AG10803 (cell line): ENCODE measurements around the gene DLGAP1.

Source experiments
- DNase-seq: peaks from one replicate; pipeline ENCODE4 v3.0.0; 2010; ENCODE audit warnings: low read depth
- H3K4me3 ChIP-seq: 2 replicates; pipeline ENCODE4 v1.5.1; 2011; ENCODE audit warnings: mild to moderate bottlenecking, low read length, control low read depth
- TF ChIP-seq, protein P1 (sequence below): conservative IDR thresholded peaks from 2 replicates; pipeline ENCODE4 v1.5.1; 2011; ENCODE audit warnings: mild to moderate bottlenecking, low read length, control low read depth, inconsistent platforms

The DLGAP1 gene

DNA sequence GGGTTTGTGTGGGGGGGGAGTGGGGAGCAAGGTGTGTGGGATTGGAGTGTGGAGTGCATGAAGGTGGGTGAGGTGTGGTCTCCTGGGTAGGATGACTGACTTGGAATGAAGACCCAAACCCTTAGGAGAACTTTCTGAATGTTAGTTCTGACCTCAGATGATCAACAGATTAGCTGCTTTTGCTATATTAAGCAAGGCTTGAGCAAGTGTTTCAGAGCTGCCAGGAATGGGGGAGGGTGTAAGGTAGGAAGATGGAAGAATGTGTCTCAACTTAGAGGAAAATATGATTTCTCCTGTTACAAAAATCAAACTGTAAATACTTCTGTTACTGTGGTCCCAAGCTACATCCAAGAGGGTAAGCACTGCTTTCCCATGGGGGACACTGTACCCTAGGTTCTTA, 731.6 kb downstream of the DLGAP1 start:
- TF ChIP-seq, protein P1, sequence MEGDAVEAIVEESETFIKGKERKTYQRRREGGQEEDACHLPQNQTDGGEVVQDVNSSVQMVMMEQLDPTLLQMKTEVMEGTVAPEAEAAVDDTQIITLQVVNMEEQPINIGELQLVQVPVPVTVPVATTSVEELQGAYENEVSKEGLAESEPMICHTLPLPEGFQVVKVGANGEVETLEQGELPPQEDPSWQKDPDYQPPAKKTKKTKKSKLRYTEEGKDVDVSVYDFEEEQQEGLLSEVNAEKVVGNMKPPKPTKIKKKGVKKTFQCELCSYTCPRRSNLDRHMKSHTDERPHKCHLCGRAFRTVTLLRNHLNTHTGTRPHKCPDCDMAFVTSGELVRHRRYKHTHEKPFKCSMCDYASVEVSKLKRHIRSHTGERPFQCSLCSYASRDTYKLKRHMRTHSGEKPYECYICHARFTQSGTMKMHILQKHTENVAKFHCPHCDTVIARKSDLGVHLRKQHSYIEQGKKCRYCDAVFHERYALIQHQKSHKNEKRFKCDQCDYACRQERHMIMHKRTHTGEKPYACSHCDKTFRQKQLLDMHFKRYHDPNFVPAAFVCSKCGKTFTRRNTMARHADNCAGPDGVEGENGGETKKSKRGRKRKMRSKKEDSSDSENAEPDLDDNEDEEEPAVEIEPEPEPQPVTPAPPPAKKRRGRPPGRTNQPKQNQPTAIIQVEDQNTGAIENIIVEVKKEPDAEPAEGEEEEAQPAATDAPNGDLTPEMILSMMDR, result no peak
- no peak overlapping the region for H3K4me3 ChIP-seq
- no peak for DNase-seq

DNA sequence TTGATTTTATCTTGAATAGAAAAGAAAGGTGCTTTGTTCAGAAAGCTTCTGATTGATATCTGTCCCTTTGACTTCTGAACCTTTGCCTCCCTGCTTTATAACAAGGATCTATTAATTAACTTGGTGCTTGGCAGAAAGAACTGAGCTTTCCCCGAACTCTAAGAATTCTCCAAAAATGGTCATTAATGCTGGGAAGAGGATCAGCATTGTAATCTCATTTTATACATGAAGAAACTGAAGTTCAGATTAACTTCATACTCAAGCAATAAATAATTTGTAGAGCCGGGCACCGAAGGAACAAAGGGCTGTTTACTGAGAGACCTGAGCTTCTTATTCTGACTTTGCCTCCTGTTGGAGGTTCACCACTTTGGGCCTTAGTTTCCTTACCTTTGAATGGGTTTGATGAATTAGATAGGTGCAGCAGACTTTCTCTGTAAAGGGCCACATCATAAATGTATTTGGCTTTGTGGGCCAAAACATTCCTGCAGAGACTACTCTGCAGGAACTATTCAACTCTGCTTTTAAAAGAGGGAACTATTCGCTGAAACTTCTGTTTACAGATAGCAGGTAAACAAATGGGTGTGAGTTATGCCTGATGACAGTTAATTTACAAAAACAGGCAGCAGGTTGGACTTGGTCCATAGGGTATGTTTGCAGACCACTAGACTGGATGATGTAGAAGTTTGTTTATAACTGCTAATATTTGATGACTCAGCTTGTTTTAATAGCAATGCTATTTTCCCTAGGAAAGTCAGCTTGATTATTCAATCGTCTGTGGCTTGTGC, 732.3 kb downstream of the DLGAP1 start:
- DNase-seq, result no peak
- TF ChIP-seq, protein P1, result no peak
- H3K4me3 ChIP-seq, result no peak overlapping the region

DNA sequence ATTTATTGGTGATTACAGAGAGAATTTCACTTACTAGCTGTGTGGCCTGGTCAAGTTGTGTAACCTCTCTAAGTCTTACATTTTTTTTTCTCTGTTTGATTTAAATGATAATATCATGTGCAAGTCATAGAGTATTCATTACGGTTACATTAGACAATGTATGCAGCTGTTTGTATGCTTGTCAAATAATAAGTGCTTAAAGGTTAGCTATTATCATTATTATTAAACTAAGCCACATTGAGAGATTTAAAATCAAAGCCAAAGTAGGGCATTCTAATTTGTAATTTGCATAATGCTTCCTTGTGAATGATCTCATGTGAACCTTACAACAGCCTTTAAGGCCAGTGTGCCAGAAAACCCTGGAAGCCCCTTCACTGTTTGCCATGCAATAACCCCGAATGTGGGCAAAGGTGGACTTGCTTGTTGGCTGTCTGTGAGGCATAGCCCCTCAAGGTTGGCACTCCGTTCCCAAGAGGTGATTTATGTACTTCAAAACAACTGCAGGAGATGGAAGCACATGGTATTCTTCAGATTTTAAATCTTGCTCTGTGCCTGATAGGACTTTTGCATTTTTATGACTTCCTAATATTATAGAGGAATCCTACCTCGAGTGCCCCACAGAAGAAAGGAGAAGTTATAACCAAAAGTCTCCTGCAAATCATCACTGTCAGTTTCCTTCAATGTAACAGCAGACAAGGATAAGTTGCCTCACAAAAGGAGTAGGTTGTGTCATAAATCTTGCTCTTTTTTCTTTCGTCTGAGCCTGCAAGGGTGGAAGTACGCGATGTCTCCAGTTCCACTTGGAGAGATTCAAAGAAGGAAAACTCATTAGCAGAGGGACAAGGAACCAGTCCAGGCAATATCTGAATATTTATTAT, 733.1 kb downstream of the DLGAP1 start:
- DNase-seq, result no peak
- TF ChIP-seq, protein P1, result no peak
- H3K4me3 ChIP-seq, result no peak overlapping the region

DNA sequence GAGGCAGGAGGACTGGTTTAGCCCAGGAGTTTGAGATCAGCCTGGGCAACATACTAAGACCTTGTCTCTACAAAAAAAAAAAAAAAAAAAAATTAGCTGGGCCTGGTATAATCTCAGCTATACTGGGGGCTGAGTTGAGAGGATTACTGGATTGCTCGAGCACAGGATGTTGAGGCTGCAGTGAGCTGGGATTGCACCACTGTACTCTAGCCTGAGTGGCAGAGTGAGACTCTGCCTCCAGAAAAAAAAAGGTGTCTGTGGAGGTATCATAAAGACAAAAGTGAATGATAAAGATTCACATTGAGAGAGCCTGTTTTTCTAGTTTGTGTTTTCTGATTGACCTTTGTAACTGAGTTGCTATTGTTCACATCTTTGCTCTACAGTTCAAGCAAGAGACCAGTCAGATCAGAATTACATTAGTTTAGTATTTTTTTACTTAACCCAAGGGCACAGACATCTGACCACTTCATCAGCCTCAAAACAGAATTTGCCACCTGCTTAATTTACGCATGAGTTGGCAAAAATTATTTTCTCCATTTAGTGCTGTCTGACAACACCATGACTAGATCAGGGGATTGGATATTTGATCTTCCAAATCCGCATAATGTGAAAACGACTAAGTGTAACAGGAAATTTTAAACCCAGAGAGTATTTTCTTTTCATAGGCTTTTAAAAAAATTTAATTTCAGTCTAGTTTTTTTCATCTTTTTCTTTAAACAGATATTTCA, 734.1 kb downstream of the DLGAP1 start:
- DNase-seq, result no peak
- TF ChIP-seq, protein P1, result no peak
- no peak overlapping the region for H3K4me3 ChIP-seq

DNA sequence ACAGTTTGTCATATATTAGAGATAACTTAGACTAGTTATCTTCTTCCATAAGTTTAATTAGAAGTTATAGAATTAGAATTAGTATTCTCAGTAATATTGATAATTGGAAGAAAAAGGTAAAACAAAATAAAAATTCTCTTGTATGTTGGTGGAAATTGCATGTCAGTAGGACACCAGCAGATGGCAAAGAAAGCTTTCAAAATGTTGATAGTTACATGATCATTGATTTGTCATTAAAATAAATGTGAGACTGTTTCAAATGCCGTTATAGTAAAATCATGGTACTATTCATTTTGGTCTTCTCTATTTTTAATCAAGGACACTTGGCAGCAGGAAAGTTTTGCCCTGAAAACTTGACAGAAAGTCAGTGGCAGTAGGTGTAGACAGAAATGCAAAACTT, 734.9 kb downstream of the DLGAP1 start:
- TF ChIP-seq, protein P1, result no peak
- H3K4me3 ChIP-seq, result no peak overlapping the region
- DNase-seq, result no peak

DNA sequence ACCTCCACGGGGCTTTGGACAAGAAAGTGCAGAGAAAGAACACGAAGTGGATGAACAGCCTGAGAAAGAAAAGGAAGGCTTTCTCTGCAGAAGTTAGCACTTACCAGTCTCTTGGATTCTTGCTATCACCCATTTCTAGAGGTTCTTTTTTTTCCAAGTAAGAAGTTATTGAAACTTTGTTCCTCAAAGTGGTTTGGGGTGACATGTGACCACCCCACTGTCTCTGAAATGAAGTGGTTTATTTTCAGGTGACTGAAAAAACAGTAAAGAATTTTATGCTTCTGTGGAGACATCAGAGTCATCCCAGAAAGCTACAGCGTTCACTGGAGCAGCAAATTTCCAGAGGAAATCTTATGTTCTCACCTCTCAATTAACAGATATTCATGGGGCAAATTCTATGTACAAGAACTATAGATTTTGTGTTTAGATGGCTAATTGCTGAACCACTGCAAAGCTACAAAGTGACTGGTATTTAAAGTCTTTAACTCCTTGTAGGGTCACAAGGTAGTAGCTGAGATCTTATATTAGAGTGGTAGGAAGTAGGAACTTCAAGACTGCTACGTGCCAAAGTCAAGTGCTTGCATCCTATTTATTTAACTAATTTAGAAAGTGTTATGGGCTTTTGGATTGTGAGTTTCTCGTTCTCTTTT, 737.6 kb downstream of the DLGAP1 start:
- no peak for DNase-seq
- no peak overlapping the region for H3K4me3 ChIP-seq
- TF ChIP-seq, protein P1, result no peak
